NCI-H446 treated with DMSO at 0.1 percent for 48 hours (cell line): ENCODE results near the gene NPC1.
"Not testable (repeated sequence)": the region's sequence is repeated elsewhere in the genome, so short reads cannot be mapped to it uniquely, and the experiment has no call there.

ENCODE experiments used
- DNase-seq: peaks from one replicate; lab custom pipeline; 2025; lab: John Stamatoyannopoulos, UW

NPC1 gene

DNA sequence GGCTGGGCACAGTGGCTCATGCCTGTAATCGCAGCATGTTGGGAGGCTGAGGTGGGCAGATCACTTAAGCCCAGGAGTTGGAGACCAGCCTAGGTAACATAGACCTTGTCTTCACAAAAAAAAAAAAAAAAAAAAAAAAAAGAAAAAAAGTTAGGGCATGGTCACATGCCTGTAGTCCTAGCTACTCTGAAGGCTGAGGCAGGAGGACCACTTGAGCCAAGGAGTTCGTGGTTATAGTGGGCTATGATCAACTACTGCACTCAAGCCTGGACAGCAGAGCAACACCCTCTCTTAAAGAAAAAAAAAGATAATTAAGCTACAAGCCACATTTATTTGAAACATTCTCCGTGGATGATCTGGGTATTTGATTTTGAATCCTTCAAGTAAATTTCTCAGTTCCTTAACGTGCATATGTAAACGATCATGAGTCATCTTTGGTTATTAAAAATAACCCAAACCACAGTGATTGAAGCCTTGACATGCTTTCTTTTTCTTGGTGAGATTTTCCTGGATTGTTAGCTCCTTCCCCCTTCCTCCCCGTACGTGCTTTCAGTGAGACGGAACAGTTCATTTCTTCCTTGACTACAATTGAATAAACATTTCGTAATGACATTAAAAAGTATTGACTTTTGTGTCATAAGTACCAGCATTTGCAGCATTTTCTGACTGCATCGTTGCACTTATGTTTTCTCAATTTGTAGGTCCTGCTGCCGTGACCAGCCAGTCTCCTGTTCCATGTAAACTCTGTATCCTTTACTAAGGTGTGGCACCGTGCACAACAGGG lies 62.7 kb downstream of the NPC1 start:
- no peak for DNase-seq

- DNase-seq = no peak
Observed at GRCh38 chr18:23521907-23522306, 64.4 kb downstream of the NPC1 start.

GRCh38 chr18:23521271-23521670 lies 65.0 kb downstream of the NPC1 start:
- no peak for DNase-seq

GRCh38 chr18:23519734-23520133 lies 66.6 kb downstream of the NPC1 start:
- DNase-seq = no peak

- DNase-seq = peak; percentile 23
Observed at GRCh38 chr18:23515911-23516546, 70.3 kb downstream of the NPC1 start.

DNA sequence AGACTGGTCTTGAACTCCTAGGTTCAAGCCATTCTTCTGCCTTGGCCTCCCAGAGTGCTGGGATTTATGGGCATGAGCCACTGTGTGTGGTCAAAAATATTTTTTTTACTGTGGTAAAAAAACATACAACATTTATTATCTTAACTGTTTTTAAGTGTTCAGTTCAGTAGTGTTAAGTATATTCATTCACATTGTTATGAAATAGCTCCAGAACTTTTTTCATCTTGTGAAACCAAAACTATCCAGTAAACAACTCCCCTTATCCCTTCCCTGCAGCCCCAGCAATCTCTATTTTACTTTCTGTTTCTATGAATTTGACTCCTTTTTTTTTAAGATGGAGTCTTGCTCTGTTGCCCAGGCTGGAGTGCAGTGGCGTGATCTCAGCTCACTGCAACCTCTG lies 73.7 kb downstream of the NPC1 start:
- DNase-seq = no peak

DNA sequence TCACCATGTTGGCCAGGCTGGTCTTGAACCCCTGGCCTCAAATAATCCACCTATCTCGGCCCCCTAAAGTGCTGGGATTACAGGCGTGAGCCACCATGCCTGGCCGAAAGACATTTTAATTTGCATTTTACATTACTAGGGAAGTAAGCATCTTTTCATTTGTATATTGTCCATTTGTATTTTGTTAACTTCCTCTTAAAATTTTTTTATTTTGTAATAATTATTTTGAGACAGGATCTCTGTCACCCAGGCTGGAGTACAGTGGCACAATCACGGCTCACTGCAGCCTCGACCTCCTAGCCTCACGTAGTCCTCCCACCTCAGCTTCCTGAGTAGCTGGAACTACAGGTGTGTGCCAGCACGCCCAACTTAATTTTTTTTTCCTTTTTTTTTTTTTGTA lies 74.1 kb downstream of the NPC1 start:
- DNase-seq = not testable (repeated sequence)

DNA sequence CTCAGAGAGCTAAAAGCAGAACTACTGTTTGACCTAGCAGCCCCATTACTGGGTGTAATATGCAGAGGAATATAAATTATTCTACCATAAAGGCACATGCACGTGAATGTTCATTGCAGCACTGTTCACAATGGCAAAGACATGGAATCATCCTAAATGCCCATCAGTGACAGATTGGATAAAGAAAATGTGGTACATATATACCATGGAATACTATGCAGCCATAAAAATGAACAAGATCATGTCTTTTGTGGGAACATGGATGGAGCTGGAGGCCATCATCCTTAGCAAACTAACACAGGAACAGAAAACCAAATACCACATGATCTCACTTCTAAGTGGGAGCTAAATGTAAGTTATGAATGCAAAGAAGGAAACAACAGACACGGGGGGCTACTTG lies 75.4 kb downstream of the NPC1 start:
- DNase-seq = not testable (repeated sequence)

DNA sequence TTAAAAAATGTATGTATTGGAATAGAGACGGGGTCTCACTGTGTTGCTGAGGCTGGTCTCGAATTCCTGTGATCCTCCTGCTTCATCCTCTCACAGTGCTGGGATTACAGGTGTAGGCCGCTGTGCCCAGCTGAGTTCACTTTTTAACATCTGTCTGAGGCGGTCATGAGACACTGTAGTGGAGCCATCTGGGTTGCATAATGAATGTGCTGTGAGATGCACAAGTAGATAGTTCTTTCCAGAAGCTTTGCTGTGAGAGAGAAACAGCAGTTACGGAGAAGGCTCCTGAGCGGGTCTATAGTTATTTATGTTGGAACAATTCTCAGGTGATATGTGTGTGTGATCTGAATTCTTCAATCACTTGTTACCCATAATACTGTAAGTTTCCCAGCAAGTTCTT lies 79.9 kb downstream of the NPC1 start:
- no peak for DNase-seq

GRCh38 chr18:23504720-23505119 lies 81.6 kb downstream of the NPC1 start:
- DNase-seq = no peak

DNA sequence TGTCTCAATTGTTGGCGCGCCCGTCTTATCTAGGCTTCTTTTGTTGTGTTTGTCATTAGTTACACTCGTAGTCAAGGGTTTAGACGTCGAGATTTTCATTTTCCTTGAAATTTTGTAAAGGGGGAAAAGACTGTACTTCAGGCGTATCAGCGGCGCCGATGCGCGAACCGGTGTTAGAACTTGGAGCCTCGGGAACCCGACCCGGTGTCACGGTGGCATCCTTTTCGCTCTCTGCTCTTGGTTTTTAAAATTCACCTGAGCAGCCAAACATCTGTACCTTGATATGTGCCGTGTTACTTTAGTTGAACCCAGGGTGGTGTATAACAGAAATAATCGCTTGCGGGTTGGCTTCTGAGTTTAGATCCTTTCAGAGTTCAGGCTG lies 82.4 kb downstream of the NPC1 start:
- DNase-seq = no peak

DNA sequence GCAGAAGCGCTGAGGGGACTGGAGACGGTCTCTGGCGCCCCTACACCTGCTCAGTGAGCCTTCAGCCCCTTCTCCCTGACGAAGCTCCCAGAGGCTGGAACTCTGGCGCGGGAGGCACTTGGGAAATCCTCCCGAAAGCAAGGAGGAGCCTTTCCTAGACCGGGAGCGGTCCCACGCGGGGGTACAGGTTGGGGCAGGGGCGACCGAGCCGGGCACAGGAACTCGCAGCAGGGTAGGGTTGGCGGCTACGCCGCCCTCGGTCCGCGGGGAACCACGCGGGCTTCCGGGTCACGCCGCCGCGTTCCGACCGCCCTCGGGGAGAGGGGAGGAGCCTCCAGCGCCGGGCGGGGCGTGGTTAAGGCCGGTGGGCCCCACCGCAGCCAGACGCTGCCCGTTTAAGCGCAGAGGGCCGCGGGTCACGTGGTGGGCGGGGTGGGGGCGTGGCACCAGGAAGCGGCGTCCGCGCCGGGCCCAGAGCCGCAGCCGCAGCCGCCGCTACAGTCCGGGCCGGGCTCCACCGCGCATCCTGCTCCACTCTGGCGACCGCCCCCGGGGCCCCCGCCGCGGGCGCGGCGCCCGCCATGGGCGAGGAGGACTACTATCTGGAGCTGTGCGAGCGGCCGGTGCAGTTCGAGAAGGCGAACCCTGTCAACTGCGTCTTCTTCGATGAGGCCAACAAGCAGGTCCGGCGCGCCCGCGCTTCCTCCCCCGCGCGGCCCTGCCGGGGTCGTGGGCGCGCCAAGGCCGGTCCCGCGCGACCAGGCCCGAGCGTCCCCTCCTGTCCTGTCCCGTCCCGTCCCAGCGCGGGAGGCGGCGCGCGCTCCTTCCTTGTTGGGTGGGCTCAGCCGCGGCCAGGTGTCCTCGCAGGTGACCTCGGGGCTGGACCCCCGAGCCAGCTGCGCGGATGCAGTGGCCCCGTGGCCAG lies 83.0 kb downstream of the NPC1 start, which contains the start of gene RMC1:
RMC1 (plus strand) TSS at position 474 of the 925 bp plus-strand sequence; CDS start at position 582, 108 bp downstream.
- DNase-seq = peak; percentile 70

GRCh38 chr18:23502516-23503037 lies 83.7 kb downstream of the NPC1 start:
- no peak for DNase-seq

- DNase-seq = no peak
Observed at GRCh38 chr18:23501626-23502025, 84.7 kb downstream of the NPC1 start.

DNA sequence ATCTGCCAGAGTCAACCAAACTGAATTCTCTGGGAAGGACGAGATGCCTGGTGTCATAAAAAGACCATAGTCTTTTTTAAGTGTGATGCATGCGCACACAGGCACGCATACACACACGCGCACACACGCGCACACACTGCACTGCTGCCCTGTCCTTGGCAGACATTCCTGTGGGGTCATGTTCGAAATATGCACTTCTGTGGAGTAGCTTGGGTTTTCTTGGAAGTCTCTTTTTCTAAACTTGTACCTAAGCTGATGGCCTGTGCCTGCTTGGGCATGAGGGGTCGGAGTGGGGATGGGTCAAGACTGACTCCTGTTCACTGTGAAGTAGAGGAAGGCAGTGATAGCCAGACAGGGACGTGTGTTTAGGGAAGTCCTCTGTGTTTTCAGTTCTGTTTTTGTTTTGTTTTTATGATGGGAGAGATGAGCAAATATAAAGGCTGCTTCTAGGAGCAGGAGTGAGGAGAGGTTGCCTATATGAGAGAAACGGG lies 87.0 kb downstream of the NPC1 start:
- no peak for DNase-seq

GRCh38 chr18:23498877-23499276 lies 87.4 kb downstream of the NPC1 start:
- DNase-seq = peak; percentile 38

- DNase-seq = no peak
Observed at GRCh38 chr18:23498117-23498516, 88.2 kb downstream of the NPC1 start.

- DNase-seq = no peak
Observed at GRCh38 chr18:23495723-23496440, 90.4 kb downstream of the NPC1 start.

DNA sequence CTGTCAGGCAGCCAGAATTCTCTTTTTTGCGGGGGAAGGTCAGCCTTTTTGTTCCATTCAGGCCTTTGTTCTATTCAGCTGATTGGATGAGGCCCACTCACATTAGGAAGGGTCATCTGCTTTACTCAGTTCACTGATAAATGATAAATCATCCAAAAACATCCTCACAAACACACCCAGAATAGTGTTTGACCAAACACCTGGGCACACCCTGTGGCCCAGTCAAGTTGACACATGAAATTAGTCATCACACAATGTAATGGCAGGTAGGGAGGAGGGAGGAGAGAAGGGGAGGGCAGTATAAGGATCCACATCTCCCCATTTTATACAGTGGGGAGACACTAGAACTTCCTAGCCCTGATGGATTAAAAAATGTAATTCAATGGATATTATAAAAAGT lies 91.3 kb downstream of the NPC1 start:
- DNase-seq = no peak

- no peak for DNase-seq
Observed at GRCh38 chr18:23493654-23494053, 92.7 kb downstream of the NPC1 start.

DNA sequence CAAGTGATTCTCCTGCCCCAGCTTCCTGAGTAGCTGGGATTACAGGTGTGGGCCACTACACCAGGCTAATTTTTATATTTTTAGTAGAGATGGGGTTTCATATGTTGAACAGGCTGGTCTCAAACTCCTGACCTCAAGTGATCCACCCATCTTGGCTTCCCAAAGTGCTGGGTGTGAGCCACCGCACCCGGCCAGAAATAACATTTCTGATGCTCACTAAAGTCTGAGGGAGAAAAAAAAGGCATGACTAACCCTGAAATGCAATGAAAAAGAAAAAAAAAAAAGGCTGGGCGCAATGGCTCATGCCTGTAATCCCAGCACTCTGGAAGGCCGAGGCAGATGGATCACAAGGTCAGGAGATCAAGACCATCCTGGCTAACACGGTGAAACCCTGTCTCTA lies 96.7 kb downstream of the NPC1 start:
- DNase-seq = not testable (repeated sequence)
